Thyroid gland (tissue), 4 donors: ENCODE results near the gene FARS2. TPM values are rescaled to one million over a fixed set of nuclear protein-coding genes. Genes with fewer than 3 reads are reported as not detected.

Experiments used
- DNase-seq, 2 donors: peaks; one replicate each; pipeline ENCODE4 v3.0.0-alpha.2; 2019
- H3K27ac ChIP-seq, 3 donors: fragments of 200-600 bp; sonication (generic); 1 replicate in 2 of 3; 2 replicates in 1 of 3; pipeline ENCODE4 v1.5.1; 2016 to 2019; ENCODE audit warnings: mild to moderate bottlenecking in 1 of 3, moderate library complexity in 1 of 3
- H3K27me3 ChIP-seq: fragments of 200-600 bp; sonication (generic); one replicate; pipeline ENCODE4 v1.5.1; 2019
- H3K36me3 ChIP-seq, 2 donors: fragments of 200-600 bp; sonication (generic); one replicate each; pipeline ENCODE4 v1.5.1; 2016 to 2019
- H3K4me1 ChIP-seq, 2 donors: fragments of 200-600 bp; sonication (generic); one replicate each; pipeline ENCODE4 v1.5.1; 2017 to 2019
- H3K4me3 ChIP-seq, 3 donors: fragments of 200-600 bp; sonication (generic); replicated peaks in 1 of 3; 1 replicate in 2 of 3; 2 replicates in 1 of 3; pipeline ENCODE4 v1.5.1; 2016; ENCODE audit warnings: mild to moderate bottlenecking in 1 of 3
- H3K9me3 ChIP-seq: fragments of 200-600 bp; sonication (generic); one replicate; pipeline ENCODE4 v1.5.1; 2017
- POLR2A ChIP-seq, 2 donors: fragments of 450-650 bp; IDR thresholded peaks; one replicate each; pipeline ENCODE4 v1.6.1; 2017; ENCODE audit warnings: antibody characterized with exemption in 2 of 2, mild to moderate bottlenecking in 2 of 2, moderate library complexity in 1 of 2
- WGBS, 2 donors: methylation state at CpG; one replicate each; pipeline ENCODE4 v1.1.5; 2017; 5-methylcytosine and 5-hydroxymethylcytosine counted together
- intact Hi-C: fragments of 100-400 bp; cut with DNase I; formaldehyde crosslinking; loops from one replicate; pipeline ENCODE4 v1.15.1; 2023
- total RNA-seq, 4 donors: library from RNA; depleted of rRNA; stranded (reverse); fragments of >200 nt; gene quantifications; one replicate each; pipeline ENCODE4 v1.2.3, GENCODE V29; 2016
- TF ChIP-seq, protein P1 (sequence below), 6 experiments: fragments of 200-600 bp in 3 of 6; fragments of 450-650 bp in 3 of 6; sonication (generic) in 3 of 6; IDR thresholded peaks; one replicate each; pipeline ENCODE4 v1.5.1; 2016 to 2019; ENCODE audit warnings: antibody characterized with exemption in 6 of 6, mild to moderate bottlenecking in 2 of 6, inconsistent platforms in 1 of 6, moderate library complexity in 1 of 6

FARS2 gene
- total RNA-seq, 4 donors from 2014 or later, result 27.4 to 47.1 (median 34.2) TPM

DNA sequence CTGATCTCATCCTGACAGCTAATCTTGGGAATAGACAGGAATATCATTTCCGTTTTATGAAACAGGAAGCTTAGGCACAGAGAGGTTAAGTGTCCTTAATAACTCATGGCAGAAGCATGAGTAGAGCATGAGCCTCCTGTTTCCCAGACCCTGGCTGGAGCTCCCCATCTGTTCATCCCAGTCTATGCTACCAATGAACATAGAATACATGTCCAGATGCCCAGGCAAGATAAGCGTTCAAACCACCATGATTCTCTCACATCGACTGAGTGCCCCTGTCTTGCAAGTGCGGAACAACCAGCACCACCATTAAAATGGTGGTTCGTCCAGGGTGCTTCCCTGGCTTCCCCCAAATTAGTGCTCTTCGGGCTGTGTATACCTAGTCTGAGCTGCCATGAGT, 217.1 kb downstream of the FARS2 start:
- 93 to 98% methylated on average over 6 of the region's 6 CpGs for WGBS, 2 donors
- H3K4me3 ChIP-seq, result no peak overlapping the region
- no peak for DNase-seq
- intact Hi-C loops, result no loop called here
- TF ChIP-seq POLR2A (IDR thresholded peaks at IDR 0.05), result no peak
- TF ChIP-seq, protein P1, sequence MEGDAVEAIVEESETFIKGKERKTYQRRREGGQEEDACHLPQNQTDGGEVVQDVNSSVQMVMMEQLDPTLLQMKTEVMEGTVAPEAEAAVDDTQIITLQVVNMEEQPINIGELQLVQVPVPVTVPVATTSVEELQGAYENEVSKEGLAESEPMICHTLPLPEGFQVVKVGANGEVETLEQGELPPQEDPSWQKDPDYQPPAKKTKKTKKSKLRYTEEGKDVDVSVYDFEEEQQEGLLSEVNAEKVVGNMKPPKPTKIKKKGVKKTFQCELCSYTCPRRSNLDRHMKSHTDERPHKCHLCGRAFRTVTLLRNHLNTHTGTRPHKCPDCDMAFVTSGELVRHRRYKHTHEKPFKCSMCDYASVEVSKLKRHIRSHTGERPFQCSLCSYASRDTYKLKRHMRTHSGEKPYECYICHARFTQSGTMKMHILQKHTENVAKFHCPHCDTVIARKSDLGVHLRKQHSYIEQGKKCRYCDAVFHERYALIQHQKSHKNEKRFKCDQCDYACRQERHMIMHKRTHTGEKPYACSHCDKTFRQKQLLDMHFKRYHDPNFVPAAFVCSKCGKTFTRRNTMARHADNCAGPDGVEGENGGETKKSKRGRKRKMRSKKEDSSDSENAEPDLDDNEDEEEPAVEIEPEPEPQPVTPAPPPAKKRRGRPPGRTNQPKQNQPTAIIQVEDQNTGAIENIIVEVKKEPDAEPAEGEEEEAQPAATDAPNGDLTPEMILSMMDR (IDR thresholded peaks at IDR 0.05), result no peak
- no peaks in the 10 kb centered on the region for H3K9me3 ChIP-seq
- H3K27ac ChIP-seq, result no peak overlapping the region
- H3K4me1 ChIP-seq, result no peaks in the 10 kb centered on the region
- H3K36me3 ChIP-seq, result no peaks in the 10 kb centered on the region
- no peaks in the 10 kb centered on the region for H3K27me3 ChIP-seq

DNA sequence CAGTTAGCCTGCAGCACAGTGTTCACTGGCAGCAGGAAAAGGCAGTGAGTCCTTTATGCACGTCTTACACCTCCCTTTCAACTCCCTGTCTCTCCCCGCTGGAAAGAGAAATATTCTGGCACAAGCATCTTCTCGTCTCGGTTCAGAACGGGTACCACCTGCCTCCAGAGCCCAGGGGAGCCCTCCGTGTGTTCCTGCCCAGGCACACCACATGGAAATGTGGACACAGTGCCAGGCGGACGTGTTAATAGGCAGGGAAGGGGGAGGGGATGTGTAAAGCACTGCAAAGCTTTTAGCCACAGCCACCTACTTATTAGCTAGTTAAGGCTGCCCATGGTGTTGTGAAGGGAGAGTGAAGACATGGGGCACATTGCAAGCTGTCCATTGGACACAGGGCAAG, 219.7 kb downstream of the FARS2 start:
- Histone ChIP-seq H3K4me3 (no peak overlapping the region), H3K4me1 (no peaks in the 10 kb centered on the region), H3K27me3 (no peaks in the 10 kb centered on the region), H3K9me3 (no peaks in the 10 kb centered on the region), H3K36me3 (no peaks in the 10 kb centered on the region), H3K27ac (no peak overlapping the region)
- 59 to 77% methylated on average over 8 of the region's 8 CpGs for WGBS, 2 donors
- DNase-seq, result no peak
- TF ChIP-seq, protein P1 (IDR thresholded peaks at IDR 0.05), result no peak
- no peak for TF ChIP-seq POLR2A (IDR thresholded peaks at IDR 0.05)
- intact Hi-C loops, result no loop called here

DNA sequence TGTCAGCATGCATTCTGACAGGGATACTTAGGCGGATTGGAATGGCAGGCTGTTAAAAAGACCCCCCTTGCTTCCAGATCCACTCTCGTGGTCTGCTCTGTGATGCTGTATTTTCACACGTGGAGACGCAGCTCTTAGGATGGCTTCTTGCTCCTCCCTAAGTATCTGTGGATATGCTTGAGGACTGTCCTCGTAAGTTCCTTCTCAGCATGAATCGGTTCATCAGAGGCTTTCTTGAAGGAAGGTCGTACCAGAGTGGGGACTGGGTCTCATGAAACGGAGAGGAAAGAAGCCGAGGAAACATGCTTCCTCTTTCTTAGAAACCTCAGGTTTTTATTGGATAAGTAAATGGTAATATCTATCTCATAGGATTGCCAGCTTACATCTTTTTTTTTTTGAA, 220.4 kb downstream of the FARS2 start:
- no peak overlapping the region for H3K4me3 ChIP-seq
- no peaks in the 10 kb centered on the region for H3K4me1 ChIP-seq
- TF ChIP-seq, protein P1 (IDR thresholded peaks at IDR 0.05), result no peak
- TF ChIP-seq POLR2A (IDR thresholded peaks at IDR 0.05), result no peak
- no peaks in the 10 kb centered on the region for H3K9me3 ChIP-seq
- 89 to 91% methylated on average over 9 of the region's 9 CpGs for WGBS, 2 donors
- no peak for DNase-seq
- no peaks in the 10 kb centered on the region for H3K27me3 ChIP-seq
- no peak overlapping the region for H3K27ac ChIP-seq
- H3K36me3 ChIP-seq, result no peaks in the 10 kb centered on the region
- intact Hi-C loops, result no loop called here

DNA sequence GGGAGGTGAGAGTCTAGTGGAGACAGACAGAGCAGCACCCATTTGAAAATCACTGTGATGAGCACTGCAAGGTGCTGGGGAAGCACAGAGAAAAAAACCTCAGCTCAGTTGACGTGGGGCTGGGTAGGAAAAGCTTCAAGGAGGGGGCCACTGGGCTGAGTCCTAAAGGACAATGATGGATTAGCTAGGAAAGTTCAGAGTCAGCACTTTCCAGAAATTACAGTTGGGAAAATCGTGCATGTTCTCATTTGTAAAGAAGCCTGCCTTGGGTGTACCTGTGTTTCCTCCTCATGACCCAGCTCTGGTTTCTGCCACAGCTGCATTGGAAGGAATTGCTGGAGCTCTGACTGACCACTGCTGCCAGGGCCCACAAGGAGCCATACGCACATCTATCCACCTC, 221.3 kb downstream of the FARS2 start:
- Histone ChIP-seq H3K27me3 (no peaks in the 10 kb centered on the region), H3K4me1 (no peaks in the 10 kb centered on the region), H3K36me3 (no peaks in the 10 kb centered on the region), H3K27ac (no peak overlapping the region), H3K4me3 (no peak overlapping the region), H3K9me3 (no peaks in the 10 kb centered on the region)
- TF ChIP-seq, protein P1 (IDR thresholded peaks at IDR 0.05), result no peak
- TF ChIP-seq POLR2A (IDR thresholded peaks at IDR 0.05), result no peak
- 90 to 92% methylated on average over 3 of the region's 3 CpGs for WGBS, 2 donors
- DNase-seq, result no peak
- intact Hi-C loops, result no loop called here

DNA sequence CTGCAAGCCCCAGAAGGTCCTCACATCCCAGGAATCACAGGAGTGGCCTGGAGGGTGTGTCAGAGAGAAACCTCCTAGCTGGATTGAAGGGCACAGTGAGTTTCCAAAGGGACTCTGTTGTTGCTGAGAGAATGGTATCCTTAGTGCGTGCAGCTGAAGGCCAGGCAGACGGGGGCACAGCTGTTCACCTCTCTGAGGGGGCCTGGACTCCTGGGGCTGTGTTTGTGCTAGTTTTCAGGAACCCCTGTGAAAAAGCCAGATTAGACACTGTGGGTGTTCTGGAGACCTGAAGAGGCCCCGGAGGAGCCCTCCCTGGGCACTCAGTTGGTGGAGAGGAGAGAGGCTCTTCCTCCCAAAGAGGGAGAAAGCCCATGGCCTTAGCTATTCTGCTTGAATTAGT, 223.4 kb downstream of the FARS2 start:
- Histone ChIP-seq H3K9me3 (no peaks in the 10 kb centered on the region), H3K4me3 (no peak overlapping the region), H3K36me3 (no peaks in the 10 kb centered on the region), H3K27me3 (no peaks in the 10 kb centered on the region), H3K27ac (no peak overlapping the region), H3K4me1 (no peaks in the 10 kb centered on the region)
- 100% methylated on average over 3 of the region's 3 CpGs for WGBS, 2 donors
- no peak for TF ChIP-seq POLR2A (IDR thresholded peaks at IDR 0.05)
- TF ChIP-seq, protein P1 (IDR thresholded peaks at IDR 0.05), result no peak
- DNase-seq, result no peak
- intact Hi-C loops, result no loop called here
